ENCODE measurements around the gene TPH2. TPM values are rescaled to one million over a fixed set of nuclear protein-coding genes. Genes with fewer than 3 reads are reported as not detected.
A peak's percentile ranks its signal among the peaks of the same experiment; 100 is the strongest.

Gene TPH2
- polyA plus RNA-seq, result under 1 TPM in 1 of 4 donors, not detected in 3; 0.03 TPM
- long read RNA-seq, donor 1, result 0 reads
- long read RNA-seq, donor 2, result 0 reads
- long read RNA-seq, donor 3, result 0 reads
- long read RNA-seq, donor 4, result 0 reads
- long read RNA-seq, donor 5, result 0 reads
- long read RNA-seq, donor 6, result 0 reads
- long read RNA-seq, donor 7, result 0 reads
- long read RNA-seq, donor 8, result 0 reads
- long read RNA-seq, donor 9, result 0 reads
- long read RNA-seq, donor 10, result 0 reads

DNA sequence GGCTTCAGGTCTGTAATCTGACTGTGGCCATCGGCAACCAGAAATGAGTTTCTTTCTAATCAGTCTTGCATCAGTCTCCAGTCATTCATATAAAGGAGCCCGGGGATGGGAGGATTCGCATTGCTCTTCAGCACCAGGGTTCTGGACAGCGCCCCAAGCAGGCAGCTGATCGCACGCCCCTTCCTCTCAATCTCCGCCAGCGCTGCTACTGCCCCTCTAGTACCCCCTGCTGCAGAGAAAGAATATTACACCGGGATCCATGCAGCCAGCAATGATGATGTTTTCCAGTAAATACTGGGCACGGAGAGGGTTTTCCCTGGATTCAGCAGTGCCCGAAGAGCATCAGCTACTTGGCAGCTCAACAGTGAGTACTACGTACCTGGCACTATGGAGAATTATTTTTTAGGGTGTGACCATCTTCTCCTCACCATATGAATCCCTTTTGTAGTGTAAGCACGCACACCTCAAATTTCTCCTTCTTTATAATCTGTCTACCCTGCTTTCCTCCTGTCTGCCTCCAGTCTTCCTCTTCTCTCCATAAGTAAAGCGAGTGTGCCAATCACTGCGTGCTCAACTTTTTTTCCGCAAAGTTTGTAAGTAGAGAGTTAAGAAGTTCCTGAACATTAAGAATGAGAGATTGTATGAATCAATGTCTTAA lies at the start of gene TPH2:
TPH2 (plus strand) TSS at position 118 of the 658 bp plus-strand sequence; CDS start at position 260, 142 bp downstream.
- Histone ChIP-seq H3K4me1 (ENCODE audit: control insufficient read depth in 3 of 3, insufficient read depth in 2 of 3, low read depth in 1 of 3, low read length in 2 of 3) (no peaks in the 10 kb centered on the region), H3K27me3 (ENCODE audit: control insufficient read depth in 3 of 3, insufficient read depth in 3 of 3, low read length in 3 of 3) (peaks cover 0 to 13% (median 4%) of the 10 kb centered on the region in 3 donors), H3K9me3 (ENCODE audit: control insufficient read depth in 2 of 2, insufficient read depth in 1 of 2, low read depth in 1 of 2, low read length in 1 of 2) (no peaks in the 10 kb centered on the region), H3K4me3 (ENCODE audit: low read depth in 1 of 3, low read length in 3 of 3) (no peak within 1 kb of the TSS), H3K36me3 (ENCODE audit: control insufficient read depth in 3 of 3, insufficient read depth in 2 of 3, low read depth in 1 of 3, low read length in 3 of 3) (no peaks in the 10 kb centered on the region), H3K27ac (ENCODE audit: low read depth in 1 of 3, low read length in 2 of 3) (no peak within 1 kb of the TSS)
- FAIRE-seq (no peak), DNase-seq (peak; percentile 14 to 68)
- WGBS, 3 donors, result 19 to 25% (median 25%) methylated on average over 16 of the region's 16 CpGs

DNA sequence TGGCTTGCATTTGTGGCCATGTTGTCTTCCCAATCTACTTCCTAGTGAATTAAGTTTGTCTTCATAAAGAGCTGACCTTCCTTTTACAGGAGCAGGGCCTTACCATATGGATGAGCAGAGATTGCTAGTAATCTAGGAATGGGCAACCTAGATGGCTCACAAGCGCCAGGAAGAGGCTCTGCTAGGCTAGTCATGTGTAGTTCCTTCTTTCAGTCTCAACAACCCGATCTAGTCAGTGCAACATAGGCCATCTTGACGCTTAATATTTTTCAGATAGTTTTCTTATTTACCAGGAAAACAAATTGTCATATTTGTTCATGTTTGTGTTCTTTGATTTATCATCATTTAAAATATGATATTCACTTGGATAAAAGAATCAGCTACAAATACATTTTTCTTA lies 48.2 kb upstream of the TPH2 start:
- 92 to 97% (median 93%) methylated on average over 3 of the region's 3 CpGs for WGBS, 3 donors
- FAIRE-seq (no peak), DNase-seq (no peak)
- Histone ChIP-seq H3K4me1 (ENCODE audit: control insufficient read depth in 3 of 3, insufficient read depth in 2 of 3, low read depth in 1 of 3, low read length in 2 of 3) (no peaks in the 10 kb centered on the region), H3K27ac (ENCODE audit: low read depth in 1 of 3, low read length in 2 of 3) (no peak overlapping the region), H3K9me3 (ENCODE audit: control insufficient read depth in 2 of 2, insufficient read depth in 1 of 2, low read depth in 1 of 2, low read length in 1 of 2) (no peaks in the 10 kb centered on the region), H3K4me3 (ENCODE audit: low read depth in 1 of 3, low read length in 3 of 3) (no peak overlapping the region), H3K27me3 (ENCODE audit: control insufficient read depth in 3 of 3, insufficient read depth in 3 of 3, low read length in 3 of 3) (no peaks in the 10 kb centered on the region), H3K36me3 (ENCODE audit: control insufficient read depth in 3 of 3, insufficient read depth in 2 of 3, low read depth in 1 of 3, low read length in 3 of 3) (peaks cover 2 to 5% (median 4%) of the 10 kb centered on the region in 3 donors)

DNA sequence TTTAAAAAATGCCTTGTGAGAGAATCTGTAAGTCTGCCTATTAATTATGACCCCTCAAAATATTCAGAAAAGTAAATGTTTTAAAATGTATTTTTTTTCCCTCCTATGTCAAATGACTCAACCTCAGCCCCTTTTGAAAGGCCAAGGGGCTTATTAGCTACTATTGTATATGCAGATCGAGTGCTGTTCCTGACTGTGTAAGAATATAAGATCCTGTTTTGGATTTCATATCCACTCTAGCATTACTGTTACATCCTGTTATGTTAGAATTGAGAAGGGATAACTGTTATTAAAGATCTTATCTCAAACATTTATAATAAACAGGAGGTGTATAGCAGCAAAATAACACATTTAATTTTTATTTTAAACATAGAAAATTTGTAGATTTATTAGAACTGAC lies 46.6 kb upstream of the TPH2 start:
- Histone ChIP-seq H3K27me3 (ENCODE audit: control insufficient read depth in 3 of 3, insufficient read depth in 3 of 3, low read length in 3 of 3) (no peaks in the 10 kb centered on the region), H3K4me3 (ENCODE audit: low read depth in 1 of 3, low read length in 3 of 3) (no peak overlapping the region), H3K4me1 (ENCODE audit: control insufficient read depth in 3 of 3, insufficient read depth in 2 of 3, low read depth in 1 of 3, low read length in 2 of 3) (no peaks in the 10 kb centered on the region), H3K9me3 (ENCODE audit: control insufficient read depth in 2 of 2, insufficient read depth in 1 of 2, low read depth in 1 of 2, low read length in 1 of 2) (no peaks in the 10 kb centered on the region), H3K36me3 (ENCODE audit: control insufficient read depth in 3 of 3, insufficient read depth in 2 of 3, low read depth in 1 of 3, low read length in 3 of 3) (peaks cover 0 to 5% (median 3%) of the 10 kb centered on the region in 3 donors), H3K27ac (ENCODE audit: low read depth in 1 of 3, low read length in 2 of 3) (no peak overlapping the region)
- FAIRE-seq (no peak), DNase-seq (no peak)
- 83 to 95% (median 92%) methylated on average over 1 of the region's 1 CpG for WGBS, 3 donors

DNA sequence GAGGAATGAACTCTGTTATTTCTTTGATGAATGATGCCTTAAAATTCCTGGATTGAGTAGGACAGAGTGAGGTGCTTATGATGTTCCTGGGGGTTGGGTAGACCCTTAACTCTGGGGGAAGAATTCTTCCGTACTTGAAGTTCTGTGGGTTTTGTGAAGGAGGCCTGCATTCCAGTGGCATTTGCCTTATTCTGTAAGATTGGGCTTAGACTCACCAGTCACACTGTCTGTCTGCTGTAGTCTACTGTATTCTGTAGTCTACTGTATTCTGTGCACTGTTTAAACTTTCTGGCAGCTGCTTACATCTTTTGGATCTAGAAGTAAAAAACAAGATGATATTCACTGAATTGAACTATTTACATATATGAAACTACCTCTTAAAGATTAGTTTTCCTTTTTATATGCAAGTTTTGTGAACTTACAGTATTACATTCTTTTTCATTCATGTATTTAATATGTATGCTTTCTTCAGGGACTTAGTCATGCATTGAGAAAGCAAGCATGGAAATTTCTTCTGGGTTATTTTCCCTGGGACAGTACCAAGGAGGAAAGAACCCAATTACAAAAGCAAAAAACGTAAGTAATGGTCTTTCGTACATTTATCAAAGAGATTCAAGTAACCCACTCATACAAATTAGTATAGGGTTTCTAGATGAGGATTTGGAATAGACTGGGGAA lies 42.3 kb upstream of the TPH2 start:
- Histone ChIP-seq H3K4me3 (ENCODE audit: low read depth in 1 of 3, low read length in 3 of 3) (no peak overlapping the region), H3K4me1 (ENCODE audit: control insufficient read depth in 3 of 3, insufficient read depth in 2 of 3, low read depth in 1 of 3, low read length in 2 of 3) (no peaks in the 10 kb centered on the region), H3K9me3 (ENCODE audit: control insufficient read depth in 2 of 2, insufficient read depth in 1 of 2, low read depth in 1 of 2, low read length in 1 of 2) (no peaks in the 10 kb centered on the region), H3K27me3 (ENCODE audit: control insufficient read depth in 3 of 3, insufficient read depth in 3 of 3, low read length in 3 of 3) (no peaks in the 10 kb centered on the region), H3K27ac (ENCODE audit: low read depth in 1 of 3, low read length in 2 of 3) (no peak overlapping the region), H3K36me3 (ENCODE audit: control insufficient read depth in 3 of 3, insufficient read depth in 2 of 3, low read depth in 1 of 3, low read length in 3 of 3) (peaks cover 2 to 10% (median 6%) of the 10 kb centered on the region in 3 donors)
- 92 to 94% (median 93%) methylated on average over 3 of the region's 3 CpGs for WGBS, 3 donors
- no peak for DNase-seq
- FAIRE-seq, result no peak

DNA sequence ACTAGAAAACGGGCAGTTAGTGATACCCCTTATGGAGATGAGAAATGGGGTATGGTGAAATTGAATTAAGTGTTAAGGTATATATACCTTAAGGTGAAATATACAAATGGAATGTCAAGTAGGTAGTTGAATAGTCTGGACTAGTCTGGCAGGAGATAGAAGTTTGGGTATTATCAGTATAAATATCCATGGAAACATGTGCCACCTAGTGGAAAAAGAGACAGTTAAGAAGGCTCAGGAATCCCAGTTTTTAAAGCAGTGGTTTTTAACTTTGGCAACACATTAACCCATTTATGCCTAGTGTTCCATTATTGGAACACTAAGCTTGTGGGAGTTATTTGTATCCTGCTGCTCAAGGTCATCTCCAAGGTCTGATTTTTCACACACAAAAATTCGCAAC lies 38.6 kb upstream of the TPH2 start:
- DNase-seq, result peak; percentile 1 to 3
- no peaks in the 10 kb centered on the region for H3K27me3 ChIP-seq (ENCODE audit: control insufficient read depth in 3 of 3, insufficient read depth in 3 of 3, low read length in 3 of 3)
- no peaks in the 10 kb centered on the region for H3K4me1 ChIP-seq (ENCODE audit: control insufficient read depth in 3 of 3, insufficient read depth in 2 of 3, low read depth in 1 of 3, low read length in 2 of 3)
- no peak for FAIRE-seq
- H3K27ac ChIP-seq (ENCODE audit: low read depth in 1 of 3, low read length in 2 of 3), result no peak overlapping the region
- H3K9me3 ChIP-seq (ENCODE audit: control insufficient read depth in 2 of 2, insufficient read depth in 1 of 2, low read depth in 1 of 2, low read length in 1 of 2), result no peaks in the 10 kb centered on the region
- peaks cover 6 to 13% (median 10%) of the 10 kb centered on the region in 3 donors for H3K36me3 ChIP-seq (ENCODE audit: control insufficient read depth in 3 of 3, insufficient read depth in 2 of 3, low read depth in 1 of 3, low read length in 3 of 3)
- H3K4me3 ChIP-seq (ENCODE audit: low read depth in 1 of 3, low read length in 3 of 3), result no peak overlapping the region
- 96 to 100% (median 99%) methylated on average over 2 of the region's 2 CpGs for WGBS, 3 donors

DNA sequence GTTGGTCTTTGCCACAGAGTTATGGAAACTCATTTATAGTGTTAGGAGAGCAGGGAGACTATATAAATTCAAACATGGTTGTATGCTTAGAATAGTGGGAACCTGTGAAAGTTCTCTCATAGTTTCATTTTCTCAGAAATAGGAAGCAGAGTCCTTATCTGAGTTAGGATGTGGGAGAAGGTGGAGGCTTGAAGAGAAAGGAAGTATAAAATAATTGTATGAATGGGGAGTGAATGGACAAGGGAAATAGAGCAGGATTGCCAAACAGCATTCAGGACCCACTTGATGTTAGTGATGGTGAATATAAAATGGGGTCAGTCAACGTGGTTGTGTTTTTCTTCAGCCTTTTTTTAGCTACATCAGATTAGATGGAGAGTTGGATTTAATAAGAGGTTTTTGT lies 34.0 kb upstream of the TPH2 start:
- Histone ChIP-seq H3K27me3 (ENCODE audit: control insufficient read depth in 3 of 3, insufficient read depth in 3 of 3, low read length in 3 of 3) (no peaks in the 10 kb centered on the region), H3K36me3 (ENCODE audit: control insufficient read depth in 3 of 3, insufficient read depth in 2 of 3, low read depth in 1 of 3, low read length in 3 of 3) (peaks cover 6 to 21% (median 15%) of the 10 kb centered on the region in 3 donors), H3K4me3 (ENCODE audit: low read depth in 1 of 3, low read length in 3 of 3) (no peak overlapping the region), H3K4me1 (ENCODE audit: control insufficient read depth in 3 of 3, insufficient read depth in 2 of 3, low read depth in 1 of 3, low read length in 2 of 3) (no peaks in the 10 kb centered on the region), H3K27ac (ENCODE audit: low read depth in 1 of 3, low read length in 2 of 3) (no peak overlapping the region), H3K9me3 (ENCODE audit: control insufficient read depth in 2 of 2, insufficient read depth in 1 of 2, low read depth in 1 of 2, low read length in 1 of 2) (no peaks in the 10 kb centered on the region)
- FAIRE-seq (no peak), DNase-seq (no peak)
- WGBS, 3 donors, result 59 to 66% (median 59%) methylated on average over 1 of the region's 1 CpG

DNA sequence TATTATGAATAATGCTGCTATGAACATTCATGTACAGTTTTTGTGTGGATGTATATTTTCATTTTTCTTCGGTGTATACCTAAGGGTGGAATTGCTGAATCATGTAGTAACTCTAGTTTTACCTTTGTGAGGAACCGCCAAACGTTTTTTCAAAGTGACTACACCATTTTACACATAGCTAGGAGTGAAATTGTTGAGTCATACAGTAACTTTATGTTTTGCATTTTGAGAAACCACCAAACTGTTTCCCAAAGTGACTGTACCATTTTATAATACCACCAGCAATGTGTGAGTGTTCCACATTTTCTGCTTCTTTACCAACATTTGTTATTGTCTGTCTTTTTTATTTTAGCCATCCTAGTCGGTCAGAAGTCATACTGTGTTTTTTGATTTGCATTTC lies 3.1 kb upstream of the TPH2 start:
- WGBS, 3 donors, result 42 to 61% (median 54%) methylated on average over 4 of the region's 4 CpGs
- Histone ChIP-seq H3K4me1 (ENCODE audit: control insufficient read depth in 3 of 3, insufficient read depth in 2 of 3, low read depth in 1 of 3, low read length in 2 of 3) (no peaks in the 10 kb centered on the region), H3K27ac (ENCODE audit: low read depth in 1 of 3, low read length in 2 of 3) (no peak overlapping the region), H3K4me3 (ENCODE audit: low read depth in 1 of 3, low read length in 3 of 3) (no peak overlapping the region), H3K27me3 (ENCODE audit: control insufficient read depth in 3 of 3, insufficient read depth in 3 of 3, low read length in 3 of 3) (peaks cover 0 to 10% (median 2%) of the 10 kb centered on the region in 3 donors), H3K36me3 (ENCODE audit: control insufficient read depth in 3 of 3, insufficient read depth in 2 of 3, low read depth in 1 of 3, low read length in 3 of 3) (no peaks in the 10 kb centered on the region), H3K9me3 (ENCODE audit: control insufficient read depth in 2 of 2, insufficient read depth in 1 of 2, low read depth in 1 of 2, low read length in 1 of 2) (no peaks in the 10 kb centered on the region)
- DNase-seq (no peak), FAIRE-seq (no peak)

DNA sequence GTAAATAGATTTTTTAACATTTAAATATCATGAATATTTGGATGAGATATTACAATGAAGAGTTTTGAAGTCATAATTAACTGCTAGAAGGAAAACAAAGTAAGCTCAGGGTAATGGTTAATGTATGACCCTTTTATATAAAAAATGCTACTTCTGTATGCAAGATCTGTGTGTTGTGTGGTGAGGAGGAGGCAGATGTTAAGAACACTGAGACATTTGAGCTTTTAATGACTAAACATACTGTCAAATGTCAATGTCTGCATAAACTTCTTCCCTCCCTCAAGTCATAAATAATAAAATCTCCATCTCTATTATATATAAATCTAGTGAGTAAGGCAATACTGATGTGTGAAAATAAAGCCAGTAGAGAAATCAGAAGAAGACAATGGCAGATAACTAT lies 1.4 kb downstream of the TPH2 start:
- Histone ChIP-seq H3K27me3 (ENCODE audit: control insufficient read depth in 3 of 3, insufficient read depth in 3 of 3, low read length in 3 of 3) (peaks cover 0 to 16% (median 4%) of the 10 kb centered on the region in 3 donors), H3K4me1 (ENCODE audit: control insufficient read depth in 3 of 3, insufficient read depth in 2 of 3, low read depth in 1 of 3, low read length in 2 of 3) (no peaks in the 10 kb centered on the region), H3K36me3 (ENCODE audit: control insufficient read depth in 3 of 3, insufficient read depth in 2 of 3, low read depth in 1 of 3, low read length in 3 of 3) (no peaks in the 10 kb centered on the region), H3K27ac (ENCODE audit: low read depth in 1 of 3, low read length in 2 of 3) (no peak overlapping the region), H3K4me3 (ENCODE audit: low read depth in 1 of 3, low read length in 3 of 3) (no peak overlapping the region), H3K9me3 (ENCODE audit: control insufficient read depth in 2 of 2, insufficient read depth in 1 of 2, low read depth in 1 of 2, low read length in 1 of 2) (no peaks in the 10 kb centered on the region)
- no peak for FAIRE-seq
- no peak for DNase-seq
